ENCODE data around the gene KAZN.

The KAZN gene

DNA sequence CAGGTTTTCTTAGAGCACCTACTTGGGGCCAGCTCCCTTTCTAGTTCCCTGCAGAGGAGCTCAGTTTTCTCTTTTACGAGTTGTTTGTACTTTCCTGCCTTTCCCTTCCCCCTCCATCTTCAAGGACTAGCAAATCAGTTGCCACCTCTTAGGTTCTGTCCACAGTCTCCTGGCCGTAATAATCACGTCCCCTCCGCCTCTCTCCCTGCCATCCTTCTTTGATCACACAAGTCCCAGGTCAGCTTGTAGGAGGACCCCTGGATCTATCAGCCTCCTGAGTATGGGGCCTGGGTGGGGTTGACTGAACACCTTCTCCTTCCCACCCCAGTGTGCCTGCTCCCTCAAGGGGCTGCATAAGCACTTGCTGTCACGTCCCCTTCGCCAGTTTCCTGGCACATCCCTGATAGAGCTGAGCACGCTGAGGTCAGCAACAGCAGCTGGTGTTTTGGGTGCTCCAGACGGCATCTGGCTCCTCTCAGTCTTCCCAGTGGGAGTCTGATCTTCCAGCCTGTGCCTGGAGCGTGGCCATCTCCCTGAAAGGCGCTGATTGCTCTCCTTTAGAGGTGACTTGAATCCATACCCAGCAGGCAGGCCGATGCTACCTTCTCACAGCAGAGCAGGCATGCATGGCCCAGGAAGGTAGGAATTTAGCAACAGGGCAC is 338.9 kb downstream of the KAZN start:
- no peaks in the 10 kb centered on the region for H3K9me3 Mint-ChIP-seq
- no peaks in the 10 kb centered on the region for H3K36me3 Mint-ChIP-seq (ENCODE audit: insufficient read depth)
- ATAC-seq (replicated peaks) (no peak), DNase-seq (no peak)
- no peak overlapping the region for H3K4me3 Mint-ChIP-seq
- no peaks in the 10 kb centered on the region for H3K4me1 Mint-ChIP-seq (ENCODE audit: low read depth in 2 of 2)
- peaks cover 16 to 49% of the 10 kb centered on the region in 2 donors for H3K27me3 Mint-ChIP-seq
- H3K27ac Mint-ChIP-seq = no peak overlapping the region

DNA sequence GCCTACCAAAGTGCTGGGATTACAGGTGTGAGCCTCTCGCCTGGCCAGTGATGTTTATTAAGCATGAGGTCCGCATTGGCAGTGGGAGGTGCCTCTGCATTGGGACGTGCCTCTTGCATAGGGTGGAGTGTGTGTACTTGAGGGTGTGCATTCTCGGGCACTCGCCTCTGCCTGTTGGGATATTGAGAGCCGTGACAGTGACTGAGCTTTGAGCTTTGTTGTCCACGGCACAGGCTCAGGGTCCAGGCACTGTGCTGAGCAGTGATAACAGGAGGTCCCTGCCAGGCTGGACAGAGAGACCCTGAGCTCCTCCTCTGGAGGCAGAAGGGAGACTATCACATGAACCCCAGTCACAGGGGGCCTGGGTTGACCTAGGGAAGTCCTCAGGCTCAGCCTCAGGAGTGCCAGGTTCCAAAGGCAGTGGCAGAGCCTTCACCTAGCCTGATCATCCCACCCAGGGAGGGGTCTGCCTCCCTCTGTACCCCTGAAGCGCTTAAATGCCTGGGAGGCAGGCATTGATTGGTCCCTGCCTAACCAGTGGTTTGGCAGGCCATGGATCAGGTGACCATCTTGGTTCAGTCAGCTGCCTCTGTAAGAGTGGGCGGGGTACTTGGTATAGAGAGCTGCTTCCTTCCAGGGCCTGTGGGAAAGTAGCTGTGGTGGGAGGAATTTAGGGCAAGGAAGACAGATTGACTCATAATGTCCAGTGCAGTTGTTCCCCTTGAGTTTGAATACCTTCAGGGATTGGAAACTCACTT is 341.2 kb downstream of the KAZN start:
- Mint-ChIP-seq H3K36me3 (ENCODE audit: insufficient read depth) (no peaks in the 10 kb centered on the region), H3K27me3 (peaks cover 22 to 53% of the 10 kb centered on the region in 2 donors), H3K4me1 (ENCODE audit: low read depth in 2 of 2) (no peaks in the 10 kb centered on the region), H3K4me3 (no peak overlapping the region), H3K9me3 (no peaks in the 10 kb centered on the region), H3K27ac (no peak overlapping the region)
- ATAC-seq (replicated peaks) (no peak), DNase-seq (no peak)

DNA sequence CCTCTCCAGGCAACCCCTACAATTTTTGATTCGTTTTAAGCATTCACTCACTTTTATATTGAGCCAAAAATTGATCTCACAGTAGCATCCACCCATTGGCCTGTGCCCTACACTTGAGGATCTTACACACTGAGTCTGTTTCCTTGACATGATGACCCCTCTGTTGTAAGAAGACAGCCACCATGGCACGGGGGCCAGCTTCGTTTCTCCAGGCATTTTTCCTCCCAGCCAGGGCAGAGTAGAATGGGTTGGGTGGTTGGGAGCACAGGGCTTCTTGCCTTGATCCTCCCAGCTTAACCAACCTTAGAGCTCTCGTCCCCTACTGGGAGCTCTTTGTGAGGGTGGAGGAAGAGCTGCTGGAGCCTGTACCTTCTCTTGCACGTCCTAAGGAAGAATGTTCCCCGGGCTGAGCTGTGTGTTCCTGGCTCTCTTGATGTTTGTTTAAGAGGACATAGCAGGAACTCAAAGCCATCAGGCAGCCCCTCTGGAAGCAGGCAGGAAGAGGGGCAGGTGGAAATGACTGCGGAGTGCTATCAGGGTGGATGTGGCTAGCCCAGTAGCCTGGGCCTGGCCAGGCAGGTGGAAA is 341.9 kb downstream of the KAZN start:
- H3K36me3 Mint-ChIP-seq (ENCODE audit: insufficient read depth) = no peaks in the 10 kb centered on the region
- peaks cover 22 to 53% of the 10 kb centered on the region in 2 donors for H3K27me3 Mint-ChIP-seq
- H3K27ac Mint-ChIP-seq = no peak overlapping the region
- H3K4me1 Mint-ChIP-seq (ENCODE audit: low read depth in 2 of 2) = no peaks in the 10 kb centered on the region
- DNase-seq (no peak), ATAC-seq (replicated peaks) (no peak)
- no peaks in the 10 kb centered on the region for H3K9me3 Mint-ChIP-seq
- H3K4me3 Mint-ChIP-seq = no peak overlapping the region

DNA sequence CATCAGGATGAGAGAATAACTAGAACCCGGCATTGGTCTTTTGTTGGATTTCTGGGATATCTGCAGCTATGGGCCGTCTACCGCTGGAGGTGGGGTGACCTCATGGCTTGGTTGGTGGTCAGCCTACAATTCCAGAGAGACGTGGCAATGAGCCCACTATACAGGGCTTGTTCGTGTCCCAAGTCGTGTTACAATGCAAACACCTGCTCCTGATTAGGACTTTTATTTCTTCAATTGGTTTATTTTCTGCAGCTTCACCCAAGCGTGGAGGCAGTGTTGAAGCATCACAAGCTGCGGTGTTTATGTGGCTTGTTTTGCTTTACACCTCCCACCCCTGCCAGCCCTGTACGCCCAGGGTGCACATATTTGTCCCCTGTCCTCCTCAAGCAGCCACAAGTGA is 343.4 kb downstream of the KAZN start:
- Mint-ChIP-seq H3K36me3 (ENCODE audit: insufficient read depth) (no peaks in the 10 kb centered on the region), H3K27me3 (peaks cover 24 to 62% of the 10 kb centered on the region in 2 donors), H3K9me3 (no peaks in the 10 kb centered on the region), H3K4me1 (ENCODE audit: low read depth in 2 of 2) (no peaks in the 10 kb centered on the region), H3K4me3 (no peak overlapping the region), H3K27ac (no peak overlapping the region)
- DNase-seq (no peak), ATAC-seq (replicated peaks) (no peak)

DNA sequence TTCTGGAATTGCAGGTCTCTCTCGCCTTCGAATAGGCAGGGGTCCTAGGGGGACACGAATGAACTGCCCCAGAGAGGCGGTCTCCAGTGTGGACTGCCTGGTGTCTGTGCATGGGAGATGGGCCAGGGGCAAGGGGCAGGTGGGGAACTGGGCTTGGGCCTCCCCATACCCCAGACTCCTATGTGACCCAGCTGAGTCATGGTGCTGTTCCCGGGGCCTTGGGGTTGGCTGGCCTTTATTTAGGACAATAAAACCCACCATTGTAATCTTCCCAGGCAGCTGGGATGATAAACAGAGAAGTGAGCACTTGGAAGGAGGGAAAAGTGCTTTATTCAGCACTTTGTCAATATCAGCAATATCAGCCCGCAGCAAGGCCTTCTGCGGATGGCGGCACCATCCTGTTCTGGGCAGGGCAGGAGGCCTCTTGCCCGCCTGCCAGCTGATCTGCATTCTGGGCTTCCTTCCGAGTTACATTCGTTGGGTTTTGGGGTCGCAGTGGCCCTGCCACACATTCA is 346.0 kb downstream of the KAZN start:
- no peak for DNase-seq
- no peaks in the 10 kb centered on the region for H3K4me1 Mint-ChIP-seq (ENCODE audit: low read depth in 2 of 2)

DNA sequence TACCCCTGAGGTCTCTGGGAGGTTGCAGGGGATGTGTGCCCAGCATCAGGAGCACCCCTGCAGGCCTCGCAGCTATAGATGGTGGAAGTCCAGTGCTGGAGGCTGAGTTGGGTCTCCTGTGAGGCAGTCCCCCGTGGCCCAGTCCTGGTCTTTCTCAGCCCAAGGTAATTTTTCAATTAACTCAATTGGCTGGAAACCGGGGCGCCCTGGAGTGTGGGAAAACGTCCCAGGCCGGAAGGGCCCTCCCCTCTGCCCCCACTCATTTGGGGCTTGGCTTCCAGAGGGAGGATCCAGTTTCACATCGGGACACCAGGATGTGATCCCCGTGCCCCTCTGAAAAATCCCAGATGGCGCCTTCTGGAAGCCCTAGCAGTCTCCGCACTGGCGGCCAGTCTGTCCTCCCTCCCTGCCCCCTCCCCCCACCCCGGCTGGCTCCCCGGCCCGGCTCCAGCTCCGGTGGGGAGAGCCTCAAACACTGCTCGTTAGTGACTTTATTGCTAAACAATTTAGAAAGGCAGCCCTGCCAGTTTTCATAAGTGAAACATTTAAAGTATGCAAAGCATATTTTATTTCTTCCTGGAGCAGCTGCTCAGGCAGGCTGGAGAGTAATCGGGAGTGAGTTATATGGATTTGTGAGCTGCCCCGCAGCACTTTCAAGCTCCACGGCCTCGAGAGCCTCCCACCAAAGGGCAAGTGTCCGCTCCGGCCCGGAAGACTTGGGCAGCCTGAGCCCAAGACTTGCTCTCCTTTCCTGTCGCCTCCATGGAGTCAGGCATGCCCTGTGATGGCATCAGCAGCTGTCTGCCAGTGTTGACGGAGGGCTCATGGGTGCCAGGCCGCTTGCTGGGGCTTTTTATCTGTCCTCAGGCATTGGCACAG is 346.9 kb downstream of the KAZN start:
- no peak for DNase-seq
- no peak overlapping the region for H3K27ac Mint-ChIP-seq
- no peaks in the 10 kb centered on the region for H3K9me3 Mint-ChIP-seq

More for the DNA sequence above, 346.0 kb downstream of the KAZN start:
- ATAC-seq (replicated peaks) = no peak
- H3K27me3 Mint-ChIP-seq = peaks cover 32 to 64% of the 10 kb centered on the region in 2 donors
- H3K9me3 Mint-ChIP-seq = no peaks in the 10 kb centered on the region
- H3K36me3 Mint-ChIP-seq (ENCODE audit: insufficient read depth) = no peaks in the 10 kb centered on the region
- H3K4me3 Mint-ChIP-seq = no peak overlapping the region
- no peak overlapping the region for H3K27ac Mint-ChIP-seq

DNA sequence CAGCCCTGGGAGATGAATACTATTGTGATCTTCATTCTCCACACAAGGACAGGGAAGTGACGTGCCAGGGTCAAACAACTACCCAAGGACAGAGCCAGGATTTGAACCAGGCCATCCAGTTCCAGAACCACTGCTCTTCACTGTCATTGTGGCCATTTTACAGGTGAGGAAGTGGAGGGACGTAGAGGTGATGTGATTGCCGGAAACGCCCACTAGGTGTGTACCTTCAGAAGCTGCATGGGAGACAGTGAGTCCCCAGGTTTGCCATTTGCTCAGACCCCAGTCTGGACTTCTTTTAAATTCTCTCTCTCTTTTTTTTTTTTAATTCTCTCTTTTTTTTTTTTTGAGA is 347.5 kb downstream of the KAZN start:
- no peak for DNase-seq
- Mint-ChIP-seq H3K27ac (no peak overlapping the region), H3K36me3 (ENCODE audit: insufficient read depth) (no peaks in the 10 kb centered on the region), H3K9me3 (no peaks in the 10 kb centered on the region), H3K4me1 (ENCODE audit: low read depth in 2 of 2) (no peaks in the 10 kb centered on the region), H3K4me3 (no peak overlapping the region), H3K27me3 (peaks cover 32 to 51% of the 10 kb centered on the region in 2 donors)
- no peak for ATAC-seq (replicated peaks)

More for the DNA sequence above, 346.9 kb downstream of the KAZN start:
- Mint-ChIP-seq H3K36me3 (ENCODE audit: insufficient read depth) (no peaks in the 10 kb centered on the region), H3K4me3 (no peak overlapping the region), H3K4me1 (ENCODE audit: low read depth in 2 of 2) (no peaks in the 10 kb centered on the region), H3K27me3 (peaks cover 32 to 57% of the 10 kb centered on the region in 2 donors)
- no peak for ATAC-seq (replicated peaks)

DNA sequence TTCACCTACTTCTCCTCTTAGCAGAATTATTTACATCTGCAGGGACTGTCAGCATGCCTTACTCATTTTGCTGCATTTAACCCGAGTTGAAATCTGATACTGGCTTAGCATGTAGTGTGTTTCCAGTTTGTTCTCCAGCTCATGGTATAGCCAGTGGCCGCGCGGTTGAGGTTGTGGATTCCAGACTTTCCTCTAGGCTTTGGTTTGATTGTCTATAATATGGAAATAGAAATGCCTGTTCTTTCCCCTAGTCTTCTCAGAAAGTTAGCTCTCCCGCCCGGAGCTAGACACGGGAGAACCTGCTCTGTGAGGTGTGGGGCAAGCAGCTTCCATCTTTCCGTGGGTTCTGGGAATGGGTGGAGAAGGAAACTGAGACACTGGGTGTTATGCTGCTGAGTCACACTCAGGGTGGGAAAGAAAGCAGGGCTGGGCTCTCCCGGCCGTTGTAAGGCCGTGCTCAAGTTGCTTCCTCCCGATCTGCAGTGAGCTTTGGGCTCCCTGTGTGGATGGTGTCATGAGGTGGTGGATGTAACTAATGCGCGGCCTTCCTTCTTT is 348.3 kb downstream of the KAZN start:
- H3K9me3 Mint-ChIP-seq = no peaks in the 10 kb centered on the region
- no peak for ATAC-seq (replicated peaks)
- no peak for DNase-seq

DNA sequence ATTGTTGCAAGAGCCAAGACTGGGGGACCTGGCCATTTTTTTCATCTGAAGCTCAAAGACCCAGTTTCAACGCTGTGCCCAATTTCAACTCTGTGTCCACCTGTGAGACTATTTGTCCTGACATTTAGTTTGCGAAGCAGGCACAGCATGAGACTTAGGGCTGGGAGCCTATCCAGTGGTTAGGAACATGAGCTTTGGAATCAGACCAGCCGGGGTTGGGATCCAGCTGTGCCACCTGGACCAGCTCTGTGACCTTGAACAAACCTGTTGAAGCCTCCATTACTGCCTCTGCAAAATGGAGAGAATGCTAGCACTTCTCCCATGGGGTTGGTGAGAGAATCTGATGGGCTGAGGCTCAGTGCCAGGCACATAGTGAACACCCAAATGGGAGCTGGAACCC is 348.9 kb downstream of the KAZN start:
- ATAC-seq (replicated peaks) (no peak), DNase-seq (no peak)
- H3K4me1 Mint-ChIP-seq (ENCODE audit: low read depth in 2 of 2) = no peaks in the 10 kb centered on the region
- H3K27ac Mint-ChIP-seq = no peak overlapping the region
- peaks cover 25 to 41% of the 10 kb centered on the region in 2 donors for H3K27me3 Mint-ChIP-seq
- no peaks in the 10 kb centered on the region for H3K36me3 Mint-ChIP-seq (ENCODE audit: insufficient read depth)
- H3K9me3 Mint-ChIP-seq = no peaks in the 10 kb centered on the region
- no peak overlapping the region for H3K4me3 Mint-ChIP-seq

More for the DNA sequence above, 348.3 kb downstream of the KAZN start:
- Mint-ChIP-seq H3K36me3 (ENCODE audit: insufficient read depth) (no peaks in the 10 kb centered on the region), H3K27me3 (peaks cover 32 to 43% of the 10 kb centered on the region in 2 donors), H3K27ac (no peak overlapping the region), H3K4me3 (no peak overlapping the region), H3K4me1 (ENCODE audit: low read depth in 2 of 2) (no peaks in the 10 kb centered on the region)

DNA sequence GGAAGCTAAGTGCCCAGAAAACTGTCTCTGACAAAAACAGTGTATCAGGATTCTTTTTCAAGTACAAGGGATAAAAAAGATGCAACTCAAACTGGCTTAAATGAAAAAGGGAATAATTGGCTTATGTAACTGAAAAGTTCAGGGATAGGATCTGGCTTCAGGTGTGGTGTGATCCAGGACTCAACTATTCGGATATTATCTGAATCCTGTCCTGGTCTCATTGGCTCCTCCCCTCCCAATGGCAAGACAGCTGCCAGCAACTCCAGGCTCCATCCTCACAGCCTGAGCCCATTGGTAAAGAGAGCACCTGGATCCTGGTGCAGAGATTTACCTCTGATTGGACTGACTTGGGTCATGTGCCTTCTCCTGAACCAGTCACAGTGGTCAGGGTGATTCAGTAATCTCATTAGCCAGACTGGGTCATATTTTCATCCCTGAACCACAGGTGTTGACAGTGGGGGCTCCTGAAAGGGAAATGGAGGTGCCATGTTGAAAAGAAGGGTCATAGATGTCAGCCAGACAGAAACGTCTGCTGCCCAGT is 349.7 kb downstream of the KAZN start:
- DNase-seq = no peak
- peaks cover 19 to 43% of the 10 kb centered on the region in 2 donors for H3K27me3 Mint-ChIP-seq
- H3K36me3 Mint-ChIP-seq (ENCODE audit: insufficient read depth) = no peaks in the 10 kb centered on the region
- ATAC-seq (replicated peaks) = no peak
- no peak overlapping the region for H3K4me3 Mint-ChIP-seq
- H3K27ac Mint-ChIP-seq = no peak overlapping the region
- H3K9me3 Mint-ChIP-seq = no peaks in the 10 kb centered on the region
- no peaks in the 10 kb centered on the region for H3K4me1 Mint-ChIP-seq (ENCODE audit: low read depth in 2 of 2)

DNA sequence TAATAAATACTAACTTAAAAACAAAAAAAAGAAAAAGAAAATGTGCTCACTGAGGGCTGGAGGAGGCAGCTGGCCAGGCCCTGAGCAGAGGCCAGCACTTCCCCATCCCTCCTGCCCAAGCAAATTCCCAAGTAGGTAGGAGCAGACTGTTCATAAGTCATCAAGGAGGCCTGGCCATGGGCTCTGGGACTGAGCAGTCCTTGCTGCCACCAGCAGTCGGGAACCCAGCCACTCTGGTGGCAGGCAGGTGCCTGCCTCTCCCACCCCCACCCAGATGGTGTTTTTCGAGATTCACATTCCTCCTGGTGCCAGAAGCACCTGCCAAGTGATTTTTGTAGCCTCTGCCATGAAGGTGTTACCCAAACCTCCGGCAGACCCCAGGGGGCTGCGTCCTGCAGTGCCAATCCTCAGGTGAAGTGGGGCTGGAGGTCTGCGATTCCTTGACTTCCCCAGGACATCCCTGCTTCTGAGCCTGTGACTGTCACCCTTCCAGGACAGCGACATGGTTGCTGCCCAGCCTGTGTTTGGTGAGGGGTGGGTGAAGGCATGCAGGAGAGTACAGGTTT is 350.9 kb downstream of the KAZN start:
- H3K4me1 Mint-ChIP-seq (ENCODE audit: low read depth in 2 of 2) = no peaks in the 10 kb centered on the region
- H3K27ac Mint-ChIP-seq = no peak overlapping the region
- ATAC-seq (replicated peaks) = no peak
- no peaks in the 10 kb centered on the region for H3K9me3 Mint-ChIP-seq
- no peaks in the 10 kb centered on the region for H3K36me3 Mint-ChIP-seq (ENCODE audit: insufficient read depth)
- no peak overlapping the region for H3K4me3 Mint-ChIP-seq
- DNase-seq = no peak
- H3K27me3 Mint-ChIP-seq = peaks cover 19 to 43% of the 10 kb centered on the region in 2 donors

DNA sequence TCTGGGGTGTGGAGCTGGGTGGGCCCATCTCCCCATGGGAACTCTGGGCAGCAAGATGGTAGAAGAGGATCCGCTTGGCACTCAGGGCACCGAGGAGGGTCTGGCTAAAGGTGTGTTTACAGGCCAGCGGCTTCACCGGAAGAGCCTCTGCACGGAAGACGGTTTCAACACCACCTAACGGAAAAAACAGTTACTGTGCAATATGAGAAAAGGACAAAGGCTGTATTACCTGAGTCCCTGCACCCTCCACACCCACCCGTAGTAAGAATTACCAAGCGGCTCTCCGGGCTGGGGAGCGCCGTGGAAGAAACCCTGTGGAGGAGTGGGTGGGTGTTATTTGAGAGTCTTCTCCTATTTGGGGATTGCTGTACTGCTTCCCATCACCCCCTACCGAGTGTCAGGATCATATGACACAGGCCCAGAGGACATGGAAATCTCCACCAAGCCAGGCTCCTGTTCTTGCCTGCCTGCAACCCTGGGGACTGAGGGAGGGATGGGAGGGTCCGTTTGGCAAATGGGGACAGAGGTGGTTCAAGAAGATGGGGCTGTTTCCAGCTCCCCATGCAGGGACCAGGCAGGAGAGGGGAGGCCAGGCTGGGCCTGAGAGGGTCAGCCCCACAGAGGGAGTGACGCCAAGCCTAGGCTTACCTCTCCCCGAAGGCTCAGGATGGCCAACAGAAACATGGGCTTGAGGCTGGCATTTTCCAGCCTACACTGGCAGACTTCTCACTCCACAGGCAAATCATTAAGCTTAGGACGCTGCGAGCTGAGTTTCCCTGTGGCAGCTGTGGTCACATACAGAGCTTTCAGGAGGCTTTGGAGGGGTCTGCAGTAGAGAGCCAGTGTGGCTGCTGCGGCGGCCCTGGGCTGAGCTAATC is 351.6 kb downstream of the KAZN start:
- H3K27me3 Mint-ChIP-seq = peaks cover 19 to 43% of the 10 kb centered on the region in 2 donors
- no peaks in the 10 kb centered on the region for H3K4me1 Mint-ChIP-seq (ENCODE audit: low read depth in 2 of 2)
- H3K27ac Mint-ChIP-seq = no peak overlapping the region
- H3K36me3 Mint-ChIP-seq (ENCODE audit: insufficient read depth) = no peaks in the 10 kb centered on the region
- DNase-seq (no peak), ATAC-seq (replicated peaks) (no peak)
- no peak overlapping the region for H3K4me3 Mint-ChIP-seq
- H3K9me3 Mint-ChIP-seq = no peaks in the 10 kb centered on the region

All from effector memory CD8-positive, alpha-beta T cell (primary cell).